SK-N-SH treated with all-trans-retinoic acid at 6 μM for 48 hours (cell line): ENCODE data around the gene P2RY6.

Source experiments
- CREB5 ChIP-seq: fragments of 250-450 bp; sonication (Bioruptor Pico); IDR thresholded peaks from 2 replicates; pipeline ENCODE4 v1.5.1; 2020; ENCODE audit warnings: low read depth, mild to moderate bottlenecking, moderate library complexity
- PATZ1 ChIP-seq: fragments of 250-450 bp; sonication (Bioruptor Pico); IDR thresholded peaks from 2 replicates; pipeline ENCODE4 v1.8.0; 2020; ENCODE audit warnings: mild to moderate bottlenecking, moderate library complexity, borderline replicate concordance
- RARB ChIP-seq: fragments of 250-450 bp; sonication (Bioruptor Pico); IDR thresholded peaks from 2 replicates; pipeline ENCODE4 v1.8.0; 2021; ENCODE audit warnings: mild to moderate bottlenecking, moderate library complexity
- SNAI2 ChIP-seq: fragments of 250-450 bp; sonication (Bioruptor Pico); IDR thresholded peaks from 2 replicates; pipeline ENCODE4 v1.5.0; 2020; ENCODE audit warnings: mild to moderate bottlenecking, moderate library complexity
- TSHZ2 ChIP-seq: fragments of 250-450 bp; sonication (Bioruptor Pico); IDR thresholded peaks from 2 replicates; pipeline ENCODE4 v1.5.0; 2020; ENCODE audit warnings: mild to moderate bottlenecking, moderate library complexity
- ZC3H10 ChIP-seq: fragments of 250-450 bp; sonication (Bioruptor Pico); IDR thresholded peaks from 2 replicates; pipeline ENCODE4 v1.5.1; 2021; ENCODE audit warnings: mild to moderate bottlenecking, moderate library complexity
- ZFP30 ChIP-seq: fragments of 450-650 bp; formaldehyde crosslinking; IDR thresholded peaks from 2 replicates; pipeline ENCODE4 v1.5.0; 2022; ENCODE audit warnings: mild to moderate bottlenecking, moderate library complexity
- ZNF8 ChIP-seq: fragments of 450-650 bp; formaldehyde crosslinking; IDR thresholded peaks from 2 replicates; pipeline ENCODE4 v1.5.0; 2020; ENCODE audit warnings: mild to moderate bottlenecking, moderate library complexity

GRCh38 chr11:73269459-73270015 lies 2.6 kb upstream of the P2RY6 start:
- TF ChIP-seq CREB5 (CRISPR knock-in tag) (no peak), RARB (no peak), ZFP30 (no peak), ZC3H10 (CRISPR knock-in tag) (no peak), ZNF8 (CRISPR knock-in tag) (no peak), SNAI2 (no peak), TSHZ2 (CRISPR knock-in tag) (no peak), PATZ1 (CRISPR knock-in tag) (no peak)
